Non-pigmented ciliary epithelial cell (primary cell): Measurements from ENCODE around the gene RHCE.
"Not testable (repeated sequence)": the region's sequence is repeated elsewhere in the genome, so short reads cannot be mapped to it uniquely, and the experiment has no call there.

Experiments used
- DNase-seq: peaks from one replicate; pipeline ENCODE4 v3.0.0-alpha.2; 2010; ENCODE audit warnings: low read depth

Gene RHCE

DNA sequence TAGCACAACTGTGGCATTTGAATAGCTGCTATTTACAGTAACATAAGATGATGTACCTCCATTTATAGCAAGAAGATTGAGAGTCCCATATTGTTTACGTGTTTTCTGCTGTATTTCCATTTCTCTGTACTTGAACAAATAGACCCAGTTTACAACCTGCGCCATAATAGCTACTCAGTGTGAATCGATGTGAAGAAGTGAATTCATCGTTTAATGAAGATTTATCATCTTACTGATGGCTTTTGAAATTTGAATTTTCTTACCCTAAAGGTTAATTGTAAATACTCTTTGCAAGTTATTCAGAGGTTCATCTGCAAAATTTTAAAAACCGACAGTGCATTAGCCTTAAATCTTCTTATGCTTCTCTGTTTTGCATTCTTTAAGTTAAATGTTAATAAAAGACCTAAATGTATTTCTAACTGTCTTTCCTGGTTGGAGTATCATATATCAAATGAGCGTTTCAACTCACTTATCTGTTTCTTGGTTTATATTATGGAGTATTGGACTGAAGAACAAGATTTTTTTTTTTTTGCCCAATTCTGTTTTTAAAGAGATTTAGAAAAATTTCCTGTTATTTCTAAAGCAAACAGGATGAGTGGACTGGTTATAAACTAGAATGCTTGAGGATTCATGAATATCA is 12.2 kb upstream of the RHCE start:
- DNase-seq = no peak

DNA sequence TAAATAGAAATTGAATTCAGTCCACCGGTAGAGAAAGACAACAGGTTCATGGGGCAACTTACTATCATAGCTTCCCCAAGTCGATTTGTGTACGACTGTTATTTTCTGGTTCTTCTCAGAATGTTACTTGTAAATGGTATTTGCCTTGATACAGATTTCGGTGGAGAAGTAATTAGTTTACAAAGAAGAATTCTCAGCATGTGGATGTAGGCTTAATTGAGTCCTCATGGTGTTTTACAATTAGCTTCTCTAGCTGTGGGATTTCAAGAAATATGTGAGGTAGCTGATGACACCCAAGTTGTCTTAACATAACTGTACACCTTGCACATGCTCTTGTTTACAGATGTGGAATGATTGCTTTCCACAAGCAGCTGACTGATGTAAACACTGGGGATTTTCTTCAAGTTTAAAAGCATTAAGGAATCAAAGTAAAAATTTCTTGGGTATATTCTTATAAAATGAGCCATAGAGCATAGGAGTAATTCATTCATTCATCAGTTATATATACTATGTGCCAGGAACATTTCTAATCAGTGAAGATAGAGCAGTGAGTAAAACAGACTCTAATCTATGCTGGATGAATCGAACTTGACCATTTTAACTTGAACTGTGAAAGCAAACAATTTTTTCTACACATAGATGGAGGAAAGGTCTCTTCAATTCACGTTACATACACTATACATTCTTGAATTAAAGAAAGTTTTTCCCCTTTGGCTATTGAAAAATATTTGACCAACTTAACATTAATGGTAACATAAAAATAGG is 11.5 kb upstream of the RHCE start:
- no peak for DNase-seq

DNA sequence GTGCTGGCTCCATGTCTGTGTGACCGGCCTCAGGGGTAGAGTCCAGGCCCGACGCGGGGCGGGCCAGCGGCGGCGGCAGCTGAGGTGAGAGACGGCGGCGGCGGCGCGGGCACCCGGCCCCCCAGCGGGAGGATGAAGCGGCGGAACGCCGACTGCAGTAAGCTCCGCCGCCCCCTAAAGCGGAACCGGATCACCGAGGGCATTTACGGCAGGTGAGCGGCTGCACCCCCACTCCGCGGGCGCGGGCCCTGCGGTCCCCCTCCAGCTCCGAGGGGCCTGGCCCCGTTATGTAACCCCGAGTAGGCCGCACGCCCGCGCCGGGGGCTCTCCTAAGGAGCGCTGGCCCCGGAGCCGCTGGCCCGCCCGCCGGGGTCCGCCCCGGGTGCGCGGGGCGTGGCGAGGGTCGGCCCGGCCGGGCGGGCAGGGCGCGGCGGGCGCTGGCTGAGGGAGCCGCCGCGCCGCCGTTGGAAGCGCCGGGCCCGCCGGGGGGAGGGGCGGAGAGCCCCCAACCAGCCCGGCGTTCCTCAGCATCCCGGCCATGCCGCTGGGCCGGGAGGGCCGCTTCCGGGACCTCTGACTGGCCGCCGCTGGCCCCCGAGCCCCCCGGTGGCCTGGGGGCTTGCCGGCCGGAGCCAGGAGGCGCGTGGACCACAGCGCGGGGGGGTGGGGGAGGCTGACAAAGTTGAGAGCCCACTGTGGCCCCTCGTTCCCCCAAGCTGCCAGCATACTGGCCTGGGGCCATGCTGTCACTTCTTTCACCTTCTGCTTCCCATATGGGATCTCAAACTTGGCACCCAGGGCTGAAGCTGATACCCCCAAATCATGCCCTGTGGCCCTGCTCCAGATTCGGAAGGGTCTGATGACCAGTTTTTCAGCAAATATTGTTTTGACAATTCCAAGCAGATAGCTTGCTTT is 10.6 kb upstream of the RHCE start:
- DNase-seq = no peak

DNA sequence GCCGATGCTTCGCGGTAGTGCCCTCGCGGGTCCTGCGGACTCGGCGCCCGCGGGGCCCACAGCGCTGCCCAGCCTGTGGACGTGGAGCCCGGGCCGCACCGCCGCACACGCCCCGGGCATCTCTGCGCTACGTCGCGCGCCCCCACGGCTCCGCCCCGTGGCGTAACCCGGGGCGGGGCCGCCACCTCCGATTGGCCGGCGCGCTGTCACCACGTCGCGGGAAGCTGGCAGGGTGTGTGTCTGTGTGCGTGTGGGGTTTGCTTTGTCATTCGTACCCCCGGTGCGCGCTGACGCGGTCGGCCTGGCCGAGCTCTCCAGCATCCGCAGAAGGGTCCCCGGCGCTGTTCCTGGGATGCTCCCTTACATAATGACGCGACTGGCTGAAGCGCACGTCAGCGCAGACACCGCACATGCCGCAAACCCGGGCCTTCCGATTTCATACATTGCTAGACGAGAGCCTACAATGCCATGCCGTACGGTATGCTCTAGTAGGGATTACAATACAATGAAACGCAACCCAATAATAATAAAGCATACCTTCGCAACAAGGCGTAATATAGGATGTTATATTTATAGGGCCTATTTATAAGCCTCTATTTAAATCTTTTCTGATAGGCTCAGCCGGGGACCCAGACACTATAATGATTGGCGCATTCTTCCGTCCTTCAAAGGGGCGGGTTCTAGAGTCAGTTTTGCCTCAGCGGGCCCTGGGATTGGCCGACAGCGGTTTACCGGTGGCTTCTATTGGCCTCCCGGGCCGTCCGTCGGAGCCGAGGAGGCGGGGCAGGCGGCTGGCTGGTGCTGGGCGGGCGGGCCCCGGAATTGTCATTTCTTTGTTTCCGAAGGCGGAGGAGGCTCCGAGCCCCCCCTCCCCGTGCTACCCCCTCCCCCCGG is 9.7 kb upstream of the RHCE start, which contains the start of gene MACO1:
MACO1 (plus strand) TSS at position 825 of the 894 bp plus-strand sequence. CDS start 202 bp downstream, outside the sequence.
- DNase-seq = peak; percentile 67

DNA sequence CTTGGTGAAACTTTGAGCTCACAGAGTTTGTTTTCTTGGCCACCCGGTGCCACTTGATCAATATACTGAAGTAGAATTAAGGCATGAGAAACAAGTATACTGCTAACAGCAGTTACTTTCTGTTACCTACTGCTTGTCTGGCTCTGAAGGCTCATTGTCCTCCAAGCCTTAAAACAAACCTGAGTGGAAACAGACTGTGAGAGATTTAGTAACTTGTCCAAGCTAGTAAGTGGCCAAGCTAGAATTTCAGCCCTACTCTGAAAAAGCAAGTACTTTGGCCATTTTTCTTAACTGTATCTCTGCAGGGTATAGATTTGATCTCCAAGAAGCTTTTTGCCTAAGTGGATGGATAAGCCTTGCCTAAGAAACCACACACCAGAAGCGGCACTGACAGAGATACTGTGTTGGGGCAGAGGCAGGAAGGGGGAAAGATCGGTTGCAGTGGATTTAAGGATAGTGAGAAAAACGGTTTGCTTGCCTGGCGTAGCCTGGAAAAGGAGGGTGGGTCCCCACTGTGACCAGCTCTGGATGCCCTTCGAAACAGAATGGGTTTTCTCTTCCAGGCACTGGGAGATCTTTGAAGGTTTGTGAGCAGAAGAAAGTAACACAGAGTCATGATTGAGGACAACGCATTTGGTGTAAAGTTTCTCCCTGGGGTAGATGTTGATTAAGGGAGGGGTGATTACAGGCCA is 8.0 kb upstream of the RHCE start:
- no peak for DNase-seq

DNA sequence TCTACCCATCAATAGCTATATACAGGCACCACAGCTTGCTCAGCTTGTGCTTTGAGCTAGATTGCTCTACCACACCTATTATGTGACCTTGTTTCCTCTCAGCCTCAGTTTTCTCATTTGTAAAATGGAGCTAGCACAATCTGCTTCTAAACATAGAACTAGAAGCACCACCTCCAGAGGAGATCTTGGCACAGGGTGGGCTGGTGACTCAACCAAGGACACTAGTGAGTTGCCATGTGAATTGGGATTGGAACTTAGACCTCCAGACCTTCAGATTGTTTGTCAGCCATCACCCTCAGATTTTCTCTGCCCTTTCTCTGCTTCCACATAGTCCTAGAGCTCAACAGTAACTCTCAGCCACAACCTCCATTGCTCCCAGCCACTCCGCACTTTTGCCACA is 7.1 kb upstream of the RHCE start:
- no peak for DNase-seq

DNA sequence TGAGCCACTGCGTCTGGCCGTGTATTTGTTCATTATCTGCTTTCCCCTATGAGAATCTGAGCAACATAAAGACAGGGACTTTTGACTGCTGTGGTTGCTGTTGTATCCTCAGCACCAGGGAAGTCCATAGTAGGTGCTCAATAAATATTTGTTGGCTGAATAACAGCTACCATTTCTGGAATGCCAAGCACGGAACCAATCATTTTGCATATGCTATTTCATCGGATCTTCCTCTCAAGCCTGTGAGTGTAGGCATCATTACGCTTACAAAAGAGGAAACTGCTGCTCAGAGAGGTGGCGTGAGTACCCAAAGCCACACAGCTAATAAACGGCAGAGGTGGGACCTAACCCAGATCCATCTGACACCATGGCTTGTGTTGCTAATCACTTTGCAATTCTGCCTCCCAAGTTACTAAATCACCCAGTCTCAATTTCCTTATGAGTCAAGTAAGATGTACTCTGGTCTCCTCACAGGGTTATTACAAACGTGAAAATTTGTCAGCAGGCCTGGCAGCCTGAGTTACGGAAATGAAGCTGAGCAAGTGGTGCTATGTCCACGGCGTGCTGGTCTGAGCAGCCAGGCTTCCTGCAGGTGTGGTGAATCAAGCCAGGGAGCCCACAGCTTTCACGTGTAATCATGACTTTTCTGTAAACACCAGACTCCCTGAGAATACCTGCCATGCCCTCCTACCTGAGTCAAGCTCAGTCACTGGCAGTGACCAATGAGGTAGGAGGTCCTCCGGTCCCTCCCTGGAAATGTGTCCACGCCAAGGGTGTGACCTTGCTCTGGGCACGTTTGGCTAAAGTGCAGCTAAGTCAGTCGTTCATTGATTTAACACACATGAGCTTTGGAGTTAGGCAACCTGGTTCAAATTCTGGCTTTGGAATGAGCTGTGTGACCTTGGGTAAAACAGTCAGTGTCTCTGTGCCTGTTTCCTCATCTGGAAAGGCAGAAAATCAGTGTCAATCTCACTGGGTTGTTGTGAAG is 4.8 kb upstream of the RHCE start:
- no peak for DNase-seq

DNA sequence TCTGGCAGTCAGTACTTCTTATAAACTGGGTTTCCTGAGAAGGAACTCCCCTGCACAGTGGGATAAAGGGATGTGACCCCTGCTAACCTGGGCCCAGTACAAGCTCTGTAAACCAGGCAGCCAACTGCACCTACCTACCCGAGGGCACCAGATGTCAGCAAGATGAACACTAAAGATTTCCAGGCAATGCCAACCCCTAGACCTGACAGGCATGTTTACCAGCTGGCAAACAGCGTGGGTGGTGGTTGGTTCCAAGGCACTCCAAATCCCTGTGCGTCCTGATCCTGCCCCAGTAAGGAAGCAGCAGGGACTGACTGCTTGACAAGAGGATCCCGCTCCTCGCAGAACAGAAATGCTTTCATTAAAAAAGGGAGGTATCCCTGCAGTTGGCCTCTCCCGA is 2.6 kb upstream of the RHCE start:
- DNase-seq = not testable (repeated sequence)

DNA sequence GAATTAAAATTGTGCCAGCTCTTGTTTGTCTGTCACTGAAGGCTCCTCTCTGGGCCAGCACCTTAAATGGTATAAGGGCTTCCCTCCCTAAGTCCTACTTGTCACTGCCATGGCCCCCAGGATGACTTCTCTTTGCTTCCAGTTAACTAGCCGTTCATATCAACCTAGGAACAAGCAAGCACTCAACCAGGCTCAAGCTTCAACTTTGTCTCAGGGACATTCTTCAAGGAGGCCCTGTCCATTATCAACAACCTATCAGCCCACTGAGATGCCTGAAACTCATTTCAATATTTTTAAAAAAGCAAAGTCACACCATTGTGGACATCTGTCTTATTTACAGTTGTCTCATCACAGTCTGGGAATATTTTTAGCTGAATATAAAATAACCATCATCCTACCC is 1.3 kb downstream of the RHCE start:
- not testable (repeated sequence) for DNase-seq

DNA sequence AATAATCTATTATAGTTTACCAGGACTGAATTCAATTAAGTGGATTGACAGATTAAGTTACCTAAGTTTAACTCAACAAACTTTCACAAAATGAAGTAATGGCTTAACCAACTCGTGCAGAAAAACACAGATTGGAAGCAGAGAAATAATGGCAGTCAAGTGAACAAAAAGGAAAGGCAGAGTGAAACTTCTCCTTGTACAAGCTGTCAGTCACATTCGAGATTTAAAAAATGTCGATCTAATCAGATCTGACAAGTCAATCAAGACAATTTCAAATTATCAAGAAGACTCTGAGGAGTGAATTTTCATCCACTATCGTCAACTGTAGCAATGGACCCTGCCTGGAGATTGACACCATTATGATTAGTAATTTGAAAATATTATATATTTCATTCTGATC is 3.3 kb downstream of the RHCE start:
- DNase-seq = not testable (repeated sequence)

DNA sequence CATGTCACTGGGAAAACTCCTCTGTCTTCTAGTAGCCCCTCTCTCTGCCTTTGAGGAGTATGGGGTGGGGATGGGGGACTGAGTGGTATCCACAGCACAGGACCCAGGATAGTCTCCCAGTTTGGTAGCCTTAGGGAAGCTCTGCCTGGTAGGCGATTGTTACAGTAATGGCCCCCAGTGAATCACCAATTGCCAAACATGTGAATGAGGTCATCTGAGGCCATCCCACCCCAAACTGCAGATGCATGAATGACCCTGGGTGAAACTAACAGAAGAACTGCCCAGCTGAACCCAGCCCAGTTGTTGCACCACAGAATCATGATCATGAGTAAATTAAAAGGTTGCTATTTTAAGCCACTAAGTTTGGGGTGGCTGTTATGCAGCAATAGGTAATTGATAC is 6.0 kb downstream of the RHCE start:
- DNase-seq = not testable (repeated sequence)

DNA sequence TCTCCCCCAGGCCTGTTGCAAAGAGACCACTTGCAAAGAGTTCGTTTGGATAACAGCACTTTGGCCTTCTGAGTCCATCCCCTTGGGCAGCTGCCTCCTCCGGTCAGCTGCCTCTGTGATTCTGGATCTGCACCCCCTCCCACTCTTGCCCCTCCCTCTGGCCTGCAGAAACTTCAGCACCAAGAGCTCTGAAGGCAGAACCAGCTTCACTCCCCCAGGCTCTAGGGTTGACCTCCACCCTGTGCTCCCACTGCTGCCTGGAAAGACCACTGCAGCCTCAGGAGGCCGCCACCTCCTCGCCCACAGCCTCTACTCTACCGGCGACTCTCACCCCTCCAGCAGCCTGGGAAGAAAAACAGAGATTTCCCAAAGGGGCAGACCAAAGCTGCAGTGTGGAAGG is 6.5 kb downstream of the RHCE start:
- not testable (repeated sequence) for DNase-seq

DNA sequence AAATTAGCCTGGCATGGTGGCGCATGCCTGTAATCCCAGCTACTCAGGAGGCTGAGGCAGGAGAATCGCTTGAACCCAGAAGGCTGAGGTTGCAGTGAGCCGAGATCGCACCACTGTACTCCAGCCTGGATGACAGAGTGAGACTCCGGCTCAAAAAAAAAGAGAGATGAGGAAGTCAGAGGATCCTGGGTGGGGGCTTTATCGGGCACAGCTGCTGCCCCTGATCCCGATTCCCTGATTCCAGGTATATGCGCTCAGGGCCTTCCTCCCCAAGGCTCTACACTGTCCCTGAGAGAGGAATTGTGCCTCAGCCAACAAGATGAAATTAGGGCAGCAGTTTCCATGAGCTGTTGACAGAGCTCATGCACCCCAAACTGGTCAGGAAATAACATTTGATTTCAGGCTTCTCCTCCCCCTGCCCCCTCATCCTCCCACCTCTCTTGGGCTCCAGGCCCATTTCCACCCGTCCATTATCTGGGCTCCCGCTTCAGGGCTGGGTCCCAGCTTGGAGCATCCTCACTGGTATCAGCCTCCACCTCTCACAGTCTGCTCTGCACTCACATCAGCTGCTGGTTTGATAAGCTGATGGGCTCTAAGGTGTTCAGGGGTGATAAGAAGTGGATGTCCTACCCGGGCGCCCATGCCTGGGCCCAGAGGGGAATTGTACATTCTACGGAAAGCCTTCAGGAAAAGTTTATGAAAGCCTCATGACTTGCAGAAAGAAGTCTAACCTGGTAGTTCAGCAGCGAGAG is 7.6 kb downstream of the RHCE start:
- not testable (repeated sequence) for DNase-seq

DNA sequence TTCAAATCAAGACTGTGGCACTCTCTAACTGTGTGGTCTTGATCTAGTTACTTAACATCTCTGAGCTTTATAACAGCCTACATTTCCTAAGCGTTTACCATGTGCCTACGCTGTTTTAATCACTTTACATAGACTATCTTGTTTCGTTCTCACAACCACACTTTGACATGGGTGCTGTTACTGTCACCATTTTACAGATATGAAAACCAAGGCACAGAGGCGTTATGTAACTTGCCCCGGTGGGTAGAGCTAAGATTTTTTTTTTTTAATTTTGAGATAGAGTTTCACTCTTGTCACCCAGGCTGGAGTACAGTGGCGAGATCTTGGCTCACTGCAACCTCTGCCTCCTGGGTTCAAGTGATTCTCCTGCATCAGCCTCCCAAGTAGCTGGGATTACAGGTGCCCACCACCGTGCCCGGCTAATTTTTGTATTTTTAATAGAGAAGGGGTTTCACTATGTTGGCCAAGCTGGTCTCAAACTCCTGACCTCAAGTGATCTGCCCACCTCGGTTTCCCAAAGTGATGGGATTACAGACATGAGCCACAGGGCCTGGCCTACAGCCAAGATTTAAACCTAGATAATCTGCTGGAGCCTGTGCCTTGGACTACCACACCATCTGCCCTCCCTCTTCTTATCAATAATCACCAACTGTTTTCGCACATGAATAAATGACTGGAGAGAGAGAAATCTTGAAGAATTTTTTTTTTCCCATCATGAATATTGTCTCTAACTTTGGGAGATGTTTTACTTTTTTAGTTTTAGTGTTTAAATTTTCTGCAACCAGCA is 10.8 kb downstream of the RHCE start:
- DNase-seq = not testable (repeated sequence)

DNA sequence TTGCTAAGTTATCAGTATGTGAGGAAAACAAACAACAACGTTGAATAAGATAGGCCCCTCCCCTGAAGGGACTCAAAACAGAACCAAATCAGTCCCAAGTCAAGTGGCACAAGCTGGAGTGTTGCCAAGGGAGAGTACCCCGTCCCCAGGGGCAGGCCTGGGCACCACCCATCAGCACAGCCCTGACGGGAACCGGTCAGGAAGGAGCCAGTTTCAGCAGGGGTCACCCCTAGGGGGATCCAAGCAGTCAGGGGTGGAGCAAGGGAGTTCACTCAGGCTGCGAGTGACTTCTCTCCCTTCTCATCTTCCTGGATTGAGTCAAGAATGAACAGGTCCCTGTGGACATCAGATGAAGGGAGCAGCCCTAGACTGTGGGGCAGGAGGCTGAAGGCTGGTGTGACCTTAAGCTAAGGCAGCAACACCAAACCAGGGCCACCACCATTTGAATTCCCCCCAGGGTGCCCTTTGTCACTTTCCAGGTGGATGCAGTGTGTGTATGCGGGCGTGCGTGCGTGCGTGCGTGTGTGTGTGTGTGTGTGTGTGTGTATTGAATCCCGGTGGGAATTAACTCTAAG is 14.8 kb downstream of the RHCE start:
- DNase-seq = not testable (repeated sequence)

DNA sequence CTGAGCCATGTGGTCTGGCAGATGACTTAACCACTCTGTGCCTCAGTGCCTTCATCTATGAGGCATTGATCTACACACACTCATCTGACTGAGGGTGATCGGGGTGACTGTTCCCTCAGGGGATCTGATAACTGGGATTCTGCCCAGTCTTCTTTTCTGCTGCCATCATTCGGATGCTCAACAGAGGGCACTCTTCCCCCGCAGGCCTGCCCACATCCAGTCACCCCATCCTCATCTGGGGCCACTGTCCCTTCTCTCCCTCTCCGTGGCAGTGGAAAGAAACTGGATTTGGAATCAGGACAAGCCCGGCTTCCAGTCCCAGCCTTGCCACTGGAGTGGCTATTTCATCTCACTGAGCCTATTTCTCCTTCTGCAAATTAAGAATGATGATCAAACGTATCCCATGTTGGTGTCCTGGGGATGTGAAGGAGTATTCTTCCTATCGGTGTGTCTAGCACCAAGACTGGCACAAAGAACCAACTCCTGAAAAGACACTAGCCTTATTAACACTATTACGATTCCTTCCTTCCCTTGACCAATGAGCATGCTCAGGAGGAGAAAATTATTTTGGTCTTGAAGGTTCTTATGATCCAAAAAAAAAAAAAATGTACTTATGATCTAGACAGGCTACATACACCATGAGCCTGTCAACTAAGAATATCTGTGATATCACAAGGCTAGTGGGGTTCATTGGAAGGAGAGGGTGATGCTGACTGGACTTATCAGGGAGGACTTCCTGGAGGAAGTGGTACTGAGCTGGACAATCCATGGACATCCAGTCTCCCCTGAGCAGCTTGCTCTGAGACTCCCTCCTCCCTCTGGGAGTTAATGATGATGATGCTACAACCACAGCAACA is 17.4 kb downstream of the RHCE start:
- not testable (repeated sequence) for DNase-seq

DNA sequence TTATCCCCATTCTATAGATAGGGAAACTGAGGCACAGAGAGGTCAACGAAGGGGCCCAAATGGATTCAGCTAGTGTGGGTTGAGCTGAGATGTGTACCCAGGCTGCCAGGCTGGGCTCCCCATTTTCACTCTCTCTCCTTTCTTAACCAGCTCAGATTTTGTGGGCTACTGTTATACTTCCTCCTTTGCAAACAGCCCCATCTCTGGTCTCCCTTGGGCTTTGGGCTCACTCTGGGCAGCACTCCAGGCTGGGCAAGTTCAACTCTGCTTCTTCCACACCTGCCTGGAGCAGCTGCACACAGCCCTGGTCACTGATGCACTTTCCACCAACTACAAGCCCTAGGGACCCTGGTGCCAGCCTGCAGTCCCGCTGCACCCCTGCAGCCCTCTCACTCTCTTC is 22.5 kb downstream of the RHCE start:
- DNase-seq = not testable (repeated sequence)
